Activated naive CD4-positive, alpha-beta T cell treated with Interleukin-2 at 50 U/mL for 16 hours (primary cell): Measurements from ENCODE around the gene SOX9.

ENCODE experiments used
- DNase-seq: peaks from one replicate; pipeline ENCODE4 v3.0.0-alpha.2; 2020

Gene SOX9

GRCh38 chr17:72165192-72165866 is 44.5 kb downstream of the SOX9 start:
- DNase-seq: no peak

DNA sequence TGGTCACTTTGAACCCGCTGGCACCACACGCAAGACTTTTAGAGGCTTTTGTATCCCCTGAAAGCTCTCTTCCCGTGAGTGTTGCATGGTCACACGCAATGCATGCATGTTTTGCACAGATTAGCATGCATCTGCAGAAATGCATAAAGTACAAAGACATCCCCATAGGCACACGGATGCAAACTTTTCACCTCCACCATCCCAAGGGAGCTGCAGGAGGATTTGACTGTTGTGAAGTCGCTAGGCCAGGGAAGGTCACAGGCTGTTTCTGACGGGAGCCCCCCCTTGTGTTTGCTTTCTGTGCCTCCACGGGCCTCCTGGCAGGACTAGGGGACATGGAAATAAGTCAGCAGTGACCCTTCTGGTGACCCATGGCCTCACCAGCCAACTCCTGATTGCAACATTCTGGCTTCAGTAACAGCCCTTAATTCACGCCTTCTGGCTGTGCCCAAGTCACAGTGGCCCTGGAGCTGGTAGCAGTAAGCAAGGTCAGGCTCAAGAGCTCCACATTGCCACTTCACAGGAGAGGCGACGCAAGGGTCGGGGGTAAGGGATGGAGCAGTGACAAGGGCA is 45.1 kb downstream of the SOX9 start:
- DNase-seq: no peak

DNA sequence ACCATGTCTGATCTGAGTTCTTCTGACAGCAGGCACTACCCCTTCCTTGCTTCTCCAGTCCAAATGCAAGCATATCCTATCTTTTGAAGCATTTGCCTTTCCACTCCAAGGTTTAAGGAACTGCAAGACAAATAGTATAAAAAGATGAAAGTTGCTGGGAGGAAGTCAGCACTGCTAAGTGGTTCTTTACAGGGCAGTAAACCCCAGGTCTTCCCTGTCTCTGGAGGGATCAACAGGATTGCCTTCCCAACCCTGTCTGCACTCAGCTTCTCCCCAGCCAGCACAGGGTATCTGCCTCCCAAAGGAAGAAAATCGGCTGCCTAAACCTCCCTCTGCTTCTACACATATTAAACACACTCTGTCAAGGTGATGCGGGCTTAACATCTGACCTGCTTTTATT is 46.8 kb downstream of the SOX9 start:
- no peak for DNase-seq

- DNase-seq: no peak
Observed at GRCh38 chr17:72169823-72170222, 49.0 kb downstream of the SOX9 start.

DNA sequence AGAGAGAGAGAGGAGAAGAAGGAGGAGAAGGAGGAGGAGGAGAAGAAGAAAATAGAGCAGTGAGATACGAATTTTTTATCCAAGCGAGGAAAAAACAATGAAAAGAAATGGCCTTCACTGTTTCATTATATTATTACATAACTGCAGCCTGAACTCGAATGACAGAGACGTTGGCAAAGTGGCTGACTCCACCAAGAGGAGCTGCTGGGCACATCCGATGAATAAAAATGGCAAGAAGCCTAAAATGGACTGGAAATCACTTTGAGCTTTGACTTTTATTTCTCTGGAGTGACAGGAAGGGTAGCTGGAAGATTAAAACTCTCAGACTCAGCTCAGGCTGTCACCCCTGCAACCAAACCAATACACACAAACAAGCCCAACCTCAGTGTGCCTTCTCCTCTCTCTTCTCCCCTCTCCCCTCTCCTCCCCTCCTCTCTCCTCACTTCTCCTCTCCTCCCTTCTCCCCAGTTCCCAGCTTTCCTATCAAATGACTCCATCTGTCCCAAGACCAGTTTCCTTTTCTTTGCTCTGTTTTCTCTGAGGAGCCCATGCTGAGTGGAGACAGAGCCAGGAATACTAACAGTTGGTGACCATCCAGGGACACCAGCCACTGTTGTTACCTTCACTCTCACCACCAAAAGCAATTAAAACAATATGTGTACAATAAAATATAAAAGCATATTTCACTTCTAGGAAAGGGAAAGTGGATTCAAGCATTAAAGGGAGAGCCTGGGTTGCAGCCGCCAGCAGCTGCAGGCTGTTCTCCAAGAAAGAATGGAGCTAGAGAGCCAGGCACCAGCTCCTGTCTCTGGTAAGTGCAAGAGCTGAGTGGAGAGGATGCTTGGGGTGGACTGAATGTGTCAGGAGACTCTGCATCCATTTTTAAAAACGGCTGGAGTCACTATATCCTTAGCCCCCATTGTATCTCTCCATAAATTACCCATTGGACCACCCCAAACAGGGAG is 51.2 kb downstream of the SOX9 start:
- DNase-seq: no peak

DNA sequence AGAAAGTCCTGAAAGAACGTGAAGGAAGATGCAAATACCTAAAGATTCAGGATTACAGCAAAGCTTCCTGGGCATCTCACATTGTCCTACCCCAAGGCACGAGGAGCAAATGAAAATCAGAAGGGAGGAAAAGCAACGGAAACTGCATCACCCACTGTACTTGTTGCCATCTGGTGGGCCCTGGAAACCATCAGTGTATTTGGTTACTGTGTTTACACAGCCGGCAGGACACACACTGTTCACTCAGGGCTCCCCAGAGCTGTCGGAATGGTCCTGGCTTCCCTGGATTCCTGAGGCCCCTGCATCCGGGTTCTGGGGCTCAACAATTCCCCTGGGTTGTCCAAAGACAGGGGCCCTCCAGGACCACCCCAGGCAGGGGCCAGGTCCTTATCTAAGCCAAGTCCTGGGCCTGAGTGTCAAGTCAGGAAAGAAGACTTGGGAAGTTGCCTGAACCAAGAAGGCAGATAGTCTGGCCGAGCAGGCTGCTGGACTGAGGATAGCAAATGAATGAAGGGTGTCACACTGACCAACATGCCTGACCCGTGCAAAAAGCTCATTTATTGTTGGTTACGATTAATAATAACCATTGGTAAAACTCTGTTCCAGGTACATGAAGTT is 52.8 kb downstream of the SOX9 start:
- no peak for DNase-seq

GRCh38 chr17:72175263-72175662 is 54.4 kb downstream of the SOX9 start:
- no peak for DNase-seq
